Neural progenitor cell (in vitro differentiated cells): ENCODE measurements around the gene ARL13B. TPM values are rescaled to one million over a fixed set of nuclear protein-coding genes. Genes with fewer than 3 reads are reported as not detected.

Experiments used
- DNase-seq: peaks from one replicate; pipeline ENCODE4 v3.0.0-alpha.2; 2016; ENCODE audit warnings: low spot score
- H2AFZ ChIP-seq: fragments of 200-600 bp; sonication (generic); replicated peaks from 2 replicates; pipeline ENCODE4 v1.6.1; 2016; ENCODE audit warnings: antibody characterized with exemption
- H3F3A ChIP-seq: fragments of 200-600 bp; sonication (generic); 2 replicates; pipeline ENCODE4 v1.6.1; 2016; ENCODE audit warnings: antibody characterized with exemption, low read depth
- H3K27ac ChIP-seq: fragments of 200-600 bp; sonication (generic); 2 replicates; pipeline ENCODE4 v1.5.1; 2016; ENCODE audit warnings: mild to moderate bottlenecking
- H3K27me3 ChIP-seq: fragments of 200-600 bp; sonication (generic); 2 replicates; pipeline ENCODE4 v1.6.1; 2016; ENCODE audit warnings: mild to moderate bottlenecking, moderate library complexity
- H3K36me3 ChIP-seq: fragments of 200-600 bp; sonication (generic); 2 replicates; pipeline ENCODE4 v1.5.1; 2016
- H3K4me1 ChIP-seq: fragments of 200-600 bp; sonication (generic); 2 replicates; pipeline ENCODE4 v1.6.1; 2016; ENCODE audit warnings: mixed run types
- H3K4me2 ChIP-seq: fragments of 200-600 bp; sonication (generic); 2 replicates; pipeline ENCODE4 v1.6.1; 2016
- H3K4me3 ChIP-seq: fragments of 200-600 bp; sonication (generic); 2 replicates; pipeline ENCODE4 v1.5.1; 2016
- H3K79me2 ChIP-seq: fragments of 200-600 bp; sonication (generic); 2 replicates; pipeline ENCODE4 v1.6.1; 2016; ENCODE audit warnings: low read depth
- H3K9ac ChIP-seq: fragments of 200-600 bp; sonication (generic); 2 replicates; pipeline ENCODE4 v1.6.1; 2016
- H3K9me3 ChIP-seq: fragments of 200-600 bp; sonication (generic); 2 replicates; pipeline ENCODE4 v1.5.1; 2016; ENCODE audit warnings: low read depth
- H4K20me1 ChIP-seq: fragments of 200-600 bp; sonication (generic); 2 replicates; pipeline ENCODE4 v1.6.1; 2016; ENCODE audit warnings: low read depth
- H3K27ac Mint-ChIP-seq: 3 replicates; pipeline ENCODE4 v1.8.0; 2021; ENCODE audit warnings: mixed read lengths
- H3K27me3 Mint-ChIP-seq: 2 replicates; pipeline ENCODE4 v1.8.0; 2022; ENCODE audit warnings: low read depth, mild to moderate bottlenecking, inconsistent platforms, moderate library complexity, mixed read lengths; ENCODE audit not compliant: insufficient read depth
- H3K36me3 Mint-ChIP-seq: 3 replicates; pipeline ENCODE4 v1.8.0; 2021; ENCODE audit warnings: mixed read lengths
- H3K4me1 Mint-ChIP-seq: 3 replicates; pipeline ENCODE4 v1.8.0; 2021; ENCODE audit warnings: mixed read lengths
- H3K4me3 Mint-ChIP-seq: 3 replicates; pipeline ENCODE4 v1.8.0; 2021; ENCODE audit warnings: mild to moderate bottlenecking, moderate library complexity, mixed read lengths
- H3K9me3 Mint-ChIP-seq: 3 replicates; pipeline ENCODE4 v1.8.0; 2020; ENCODE audit warnings: mixed read lengths
- CTCF ChIP-seq: fragments of 200-600 bp; sonication (generic); IDR thresholded peaks from 2 replicates; pipeline ENCODE4 v1.5.1; 2017; ENCODE audit warnings: antibody characterized with exemption, mild to moderate bottlenecking
- EZH2 ChIP-seq: fragments of 200-600 bp; sonication (generic); IDR thresholded peaks from 2 replicates; pipeline ENCODE4 v1.6.1; 2017; ENCODE audit warnings: antibody characterized with exemption, mild to moderate bottlenecking, moderate library complexity
- EZH2phosphoT487 ChIP-seq: fragments of 200-600 bp; sonication (generic); IDR thresholded peaks from 2 replicates; pipeline ENCODE4 v1.6.1; 2017; ENCODE audit warnings: antibody characterized with exemption
- total RNA-seq: library from RNA; depleted of rRNA; stranded (reverse); fragments of >200 nt; gene quantifications from 2 replicates; pipeline ENCODE4 v1.2.3, GENCODE V29; 2015; ENCODE audit warnings: low replicate concordance

The ARL13B gene
- total RNA-seq, 1 donor from 2014 or later = 13.8 TPM

GRCh38 chr3:93994056-93994455 is 14.1 kb downstream of the ARL13B start:
- Histone ChIP-seq H4K20me1 (peaks cover 6% of the 10 kb centered on the region), H3K36me3 (no peaks in the 10 kb centered on the region), H3K4me2 (no peak overlapping the region), H3K27ac (no peak overlapping the region), H3K4me3 (no peak overlapping the region), H3K27me3 (no peaks in the 10 kb centered on the region), H3K9me3 (no peaks in the 10 kb centered on the region), H3K9ac (no peak overlapping the region), H3F3A (no peaks in the 10 kb centered on the region), H3K79me2 (peaks cover 56% of the 10 kb centered on the region), H3K4me1 (no peaks in the 10 kb centered on the region), H2AFZ (no peak overlapping the region)
- peaks cover 2% of the 10 kb centered on the region for H3K9me3 Mint-ChIP-seq
- peaks cover 15% of the 10 kb centered on the region for H3K36me3 Mint-ChIP-seq
- H3K27ac Mint-ChIP-seq = no peak overlapping the region
- TF ChIP-seq EZH2 (no peak), EZH2phosphoT487 (no peak), CTCF (no peak)
- H3K4me1 Mint-ChIP-seq = no peaks in the 10 kb centered on the region
- H3K27me3 Mint-ChIP-seq = no peaks in the 10 kb centered on the region
- H3K4me3 Mint-ChIP-seq = no peak overlapping the region
- DNase-seq = no peak

- Histone ChIP-seq H3K27me3 (no peaks in the 10 kb centered on the region), H3F3A (no peaks in the 10 kb centered on the region), H3K4me1 (no peaks in the 10 kb centered on the region), H3K4me3 (no peak overlapping the region), H3K79me2 (no peaks in the 10 kb centered on the region), H3K9ac (no peak overlapping the region), H3K36me3 (no peaks in the 10 kb centered on the region), H3K4me2 (no peak overlapping the region), H4K20me1 (peaks cover 4% of the 10 kb centered on the region), H3K27ac (no peak overlapping the region), H3K9me3 (no peaks in the 10 kb centered on the region), H2AFZ (no peak overlapping the region)
- Mint-ChIP-seq H3K4me3 (no peak overlapping the region), H3K27me3 (no peaks in the 10 kb centered on the region), H3K36me3 (peaks cover 16% of the 10 kb centered on the region), H3K9me3 (peaks cover 2% of the 10 kb centered on the region), H3K27ac (no peak overlapping the region), H3K4me1 (no peaks in the 10 kb centered on the region)
- no peak for DNase-seq
- TF ChIP-seq EZH2phosphoT487 = no peak
- TF ChIP-seq CTCF = no peak
- TF ChIP-seq EZH2 = no peak
Measured at GRCh38 chr3:94001191-94001590, 21.2 kb downstream of the ARL13B start.

GRCh38 chr3:94001827-94002495 is 22.0 kb downstream of the ARL13B start:
- H3K4me2 ChIP-seq = no peak overlapping the region
- no peaks in the 10 kb centered on the region for H3K9me3 ChIP-seq
- no peaks in the 10 kb centered on the region for H3K27me3 ChIP-seq
- H3K36me3 Mint-ChIP-seq = peaks cover 17% of the 10 kb centered on the region
- H3K4me1 ChIP-seq = no peaks in the 10 kb centered on the region
- H3K27me3 Mint-ChIP-seq = no peaks in the 10 kb centered on the region
- no peaks in the 10 kb centered on the region for H3F3A ChIP-seq
- H3K27ac Mint-ChIP-seq = no peak overlapping the region
- no peak for TF ChIP-seq CTCF
- no peak for TF ChIP-seq EZH2phosphoT487
- peaks cover 4% of the 10 kb centered on the region for H4K20me1 ChIP-seq
- H3K36me3 ChIP-seq = no peaks in the 10 kb centered on the region
- no peaks in the 10 kb centered on the region for H3K9me3 Mint-ChIP-seq
- no peak overlapping the region for H3K4me3 ChIP-seq
- no peaks in the 10 kb centered on the region for H3K4me1 Mint-ChIP-seq
- H3K79me2 ChIP-seq = no peaks in the 10 kb centered on the region
- no peak overlapping the region for H3K4me3 Mint-ChIP-seq
- no peak for DNase-seq
- no peak overlapping the region for H3K27ac ChIP-seq
- no peak overlapping the region for H2AFZ ChIP-seq
- no peak overlapping the region for H3K9ac ChIP-seq
